GM23338 (cell line): Measurements from ENCODE around the gene RAB21. TPM values are rescaled to one million over a fixed set of nuclear protein-coding genes. Genes with fewer than 3 reads are reported as not detected.

Source experiments
- ATAC-seq: fragments of 200-7000 bp; cut with Tn5 transposase; 3 replicates; pipeline ENCODE4 v1.9.1; 2020
- DNase-seq: peaks from one replicate; pipeline ENCODE4 v3.0.0-alpha.2; 2015; ENCODE audit warnings: low spot score
- H2AFZ ChIP-seq: fragments of 200-600 bp; sonication (generic); 2 replicates; pipeline ENCODE4 v1.8.0; 2016; ENCODE audit warnings: antibody characterized with exemption, mild to moderate bottlenecking, moderate library complexity
- H3F3A ChIP-seq: fragments of 200-600 bp; sonication (generic); replicated peaks from 2 replicates; pipeline ENCODE4 v1.8.0; 2017; ENCODE audit warnings: antibody characterized with exemption, mixed run types, low read depth
- H3K27ac ChIP-seq: fragments of 200-600 bp; sonication (generic); 2 replicates; pipeline ENCODE4 v1.6.1; 2016; ENCODE audit warnings: low read depth
- H3K27me3 ChIP-seq: fragments of 200-600 bp; sonication (generic); 2 replicates; pipeline ENCODE4 v1.8.0; 2016; ENCODE audit warnings: mild to moderate bottlenecking, mixed run types, moderate library complexity; ENCODE audit not compliant: insufficient read depth
- H3K36me3 ChIP-seq: fragments of 200-600 bp; sonication (generic); 2 replicates; pipeline ENCODE4 v1.8.0; 2016; ENCODE audit warnings: mild to moderate bottlenecking; ENCODE audit not compliant: insufficient read depth
- H3K4me1 ChIP-seq: fragments of 200-600 bp; sonication (generic); 2 replicates; pipeline ENCODE4 v1.8.0; 2016; ENCODE audit warnings: mild to moderate bottlenecking, moderate library complexity; ENCODE audit not compliant: insufficient read depth
- H3K4me2 ChIP-seq: fragments of 200-600 bp; sonication (generic); 2 replicates; pipeline ENCODE4 v1.7.1; 2017; ENCODE audit warnings: mixed run types
- H3K4me3 ChIP-seq: fragments of 200-600 bp; sonication (generic); 2 replicates; pipeline ENCODE4 v1.6.1; 2016; ENCODE audit warnings: mixed run types
- H3K79me2 ChIP-seq: fragments of 200-600 bp; sonication (generic); replicated peaks from 2 replicates; pipeline ENCODE4 v1.8.0; 2017; ENCODE audit warnings: mild to moderate bottlenecking; ENCODE audit not compliant: insufficient read depth
- H3K9me2 ChIP-seq: fragments of 200-600 bp; sonication (generic); 2 replicates; pipeline ENCODE4 v1.8.0; 2017; ENCODE audit not compliant: insufficient read depth
- H4K20me1 ChIP-seq: fragments of 200-600 bp; sonication (generic); replicated peaks from 2 replicates; pipeline ENCODE4 v1.8.0; 2017; ENCODE audit warnings: mild to moderate bottlenecking; ENCODE audit not compliant: insufficient read depth
- H3K27ac Mint-ChIP-seq: 2 replicates; pipeline ENCODE4 v1.8.0; 2020; ENCODE audit warnings: inconsistent platforms, mild to moderate bottlenecking, moderate library complexity, mixed read lengths
- H3K27me3 Mint-ChIP-seq: 3 replicates; pipeline ENCODE4 v1.8.0; 2022; ENCODE audit warnings: low read depth, mild to moderate bottlenecking, moderate library complexity, mixed read lengths, inconsistent platforms; ENCODE audit not compliant: insufficient read depth, poor library complexity
- H3K36me3 Mint-ChIP-seq: 3 replicates; pipeline ENCODE4 v1.8.0; 2021; ENCODE audit warnings: low read depth, mild to moderate bottlenecking, inconsistent platforms, moderate library complexity, mixed read lengths
- H3K4me1 Mint-ChIP-seq: 3 replicates; pipeline ENCODE4 v1.8.0; 2020; ENCODE audit warnings: mild to moderate bottlenecking, inconsistent platforms, mixed read lengths
- H3K4me3 Mint-ChIP-seq: 3 replicates; pipeline ENCODE4 v1.8.0; 2021; ENCODE audit warnings: moderate library complexity, mild to moderate bottlenecking, inconsistent platforms, mixed read lengths
- H3K9me3 Mint-ChIP-seq: 3 replicates; pipeline ENCODE4 v1.8.0; 2020; ENCODE audit warnings: moderate library complexity, mild to moderate bottlenecking, inconsistent platforms, mixed read lengths
- CREB1 ChIP-seq: fragments of 250-450 bp; sonication (Bioruptor Pico); IDR thresholded peaks from 2 replicates; pipeline ENCODE4 v1.5.0; 2020; ENCODE audit warnings: low read depth, mild to moderate bottlenecking, moderate library complexity
- CTCF ChIP-seq, 2 experiments: fragments of 200-600 bp in 1 of 2; sonication (generic) in 1 of 2; conservative IDR thresholded peaks; 2 replicates each; pipeline versions ENCODE4 v1.5.1 to v1.6.1; 2016 to 2017; ENCODE audit warnings: antibody characterized with exemption in 2 of 2, low read depth in 2 of 2, mild to moderate bottlenecking in 2 of 2, moderate library complexity in 1 of 2
- ETS1 ChIP-seq: IDR thresholded peaks from 2 replicates; pipeline ENCODE4 v1.6.1; 2016; ENCODE audit warnings: antibody characterized with exemption
- EZH2 ChIP-seq: fragments of 200-600 bp; sonication (generic); IDR thresholded peaks from one replicate; pipeline ENCODE4 v1.8.0; 2017; ENCODE audit warnings: antibody characterized with exemption, mild to moderate bottlenecking, low read depth; ENCODE audit not compliant: unreplicated experiment
- EZH2phosphoT487 ChIP-seq: fragments of 200-600 bp; sonication (generic); IDR thresholded peaks from one replicate; pipeline ENCODE4 v1.8.1; 2018; ENCODE audit warnings: antibody characterized with exemption; ENCODE audit not compliant: unreplicated experiment
- JUNB ChIP-seq: IDR thresholded peaks from one replicate; pipeline ENCODE4 v1.6.1; 2016; ENCODE audit warnings: antibody characterized with exemption; ENCODE audit not compliant: unreplicated experiment
- NANOG ChIP-seq: IDR thresholded peaks from 2 replicates; pipeline ENCODE4 v1.6.1; 2016; ENCODE audit warnings: antibody characterized with exemption, borderline replicate concordance
- POLR2AphosphoS5 ChIP-seq: IDR thresholded peaks from 2 replicates; pipeline ENCODE4 v1.6.1; 2016; ENCODE audit warnings: antibody characterized with exemption, low read depth
- REST ChIP-seq: IDR thresholded peaks from one replicate; pipeline ENCODE4 v1.6.1; 2018; ENCODE audit warnings: antibody characterized with exemption; ENCODE audit not compliant: unreplicated experiment
- STAT1 ChIP-seq: IDR thresholded peaks from one replicate; pipeline ENCODE4 v1.6.1; 2016; ENCODE audit warnings: antibody characterized with exemption; ENCODE audit not compliant: unreplicated experiment
- ZNF114 ChIP-seq: fragments of 250-450 bp; sonication (Bioruptor Pico); IDR thresholded peaks from 2 replicates; pipeline ENCODE4 v1.5.0; 2020; ENCODE audit warnings: mild to moderate bottlenecking, moderate library complexity
- ZNF331 ChIP-seq: fragments of 250-450 bp; sonication (Bioruptor Pico); IDR thresholded peaks from 2 replicates; pipeline ENCODE4 v1.5.0; 2020; ENCODE audit warnings: low read depth, mild to moderate bottlenecking, moderate library complexity
- ZNF462 ChIP-seq: fragments of 250-450 bp; sonication (Bioruptor Pico); IDR thresholded peaks from 2 replicates; pipeline ENCODE4 v1.5.0; 2020; ENCODE audit warnings: mild to moderate bottlenecking, moderate library complexity
- polyA plus RNA-seq: library from polyadenylated mRNA; unstranded; fragments of >200 nt; fragmentation: Nextera tagmentation; extraction: Ambion mirVana; gene quantifications from 2 replicates; pipeline ENCODE4 v1.2.1, GENCODE V29; 2016
- total RNA-seq: library from RNA; depleted of rRNA; stranded (reverse); fragments of >200 nt; shearing (Covaris generic); gene quantifications from 2 replicates; pipeline ENCODE4 v1.2.3, GENCODE V29; 2014

Gene RAB21
- total and polyA plus RNA-seq, 2 experiments from 2014 or later: 9.8 to 27.2 TPM

- no peaks in the 10 kb centered on the region for H3F3A ChIP-seq
- no peaks in the 10 kb centered on the region for H4K20me1 ChIP-seq
- DNase-seq (no peak), ATAC-seq (no peak)
- no peak overlapping the region for H3K4me3 ChIP-seq
- no peaks in the 10 kb centered on the region for H3K27me3 ChIP-seq
- Mint-ChIP-seq H3K27me3 (no peaks in the 10 kb centered on the region), H3K9me3 (peaks cover 5% of the 10 kb centered on the region), H3K4me1 (peaks cover 13% of the 10 kb centered on the region), H3K4me3 (no peak overlapping the region), H3K36me3 (peaks cover 4% of the 10 kb centered on the region; the same call in 1 of the 3 replicates), H3K27ac (no peak overlapping the region)
- H2AFZ ChIP-seq: no peak overlapping the region
- TF ChIP-seq POLR2AphosphoS5 (no peak), CREB1 (CRISPR knock-in tag) (no peak), CTCF (conservative IDR thresholded peaks at IDR 0.05; ENCODE audit: low read depth in 2 of 2) (no peak), ZNF462 (CRISPR knock-in tag) (no peak), STAT1 (no peak), EZH2 (no peak), ETS1 (no peak), ZNF331 (CRISPR knock-in tag) (no peak), JUNB (no peak), REST (no peak), EZH2phosphoT487 (no peak), NANOG (no peak), ZNF114 (CRISPR knock-in tag) (no peak)
- no peaks in the 10 kb centered on the region for H3K79me2 ChIP-seq
- peaks cover 23% of the 10 kb centered on the region for H3K4me1 ChIP-seq
- H3K9me2 ChIP-seq: no peaks in the 10 kb centered on the region
- no peaks in the 10 kb centered on the region; the same call in 1 of the 2 replicates for H3K36me3 ChIP-seq
- H3K27ac ChIP-seq: no peak overlapping the region
- H3K4me2 ChIP-seq: peak overlapping the region; percentile 62; the same call in 1 of the 2 replicates
Measured at GRCh38 chr12:71708658-71709057, 46.0 kb upstream of the RAB21 start.
